Mammary epithelial cell (primary cell): ENCODE measurements around the gene CA5A.

Experiments used
- EZH2 ChIP-seq: IDR thresholded peaks from 2 replicates; pipeline ENCODE4 v1.6.1; 2012; ENCODE audit warnings: low read length, inconsistent platforms, borderline replicate concordance
- TF ChIP-seq, protein P1 (sequence below), 2 donors: IDR thresholded peaks in 1 of 2; conservative IDR thresholded peaks in 1 of 2; 2 replicates each; pipeline ENCODE4 v1.5.1; 2011 to 2012; ENCODE audit warnings: inconsistent platforms in 2 of 2, low read length in 2 of 2, mild to moderate bottlenecking in 2 of 2, control low read depth in 1 of 2, low read depth in 1 of 2; ENCODE audit not compliant: insufficient read depth in 1 of 2; ENCODE audit errors: extremely low read depth in 1 of 2

- no peak for TF ChIP-seq EZH2
- TF ChIP-seq, protein P1, sequence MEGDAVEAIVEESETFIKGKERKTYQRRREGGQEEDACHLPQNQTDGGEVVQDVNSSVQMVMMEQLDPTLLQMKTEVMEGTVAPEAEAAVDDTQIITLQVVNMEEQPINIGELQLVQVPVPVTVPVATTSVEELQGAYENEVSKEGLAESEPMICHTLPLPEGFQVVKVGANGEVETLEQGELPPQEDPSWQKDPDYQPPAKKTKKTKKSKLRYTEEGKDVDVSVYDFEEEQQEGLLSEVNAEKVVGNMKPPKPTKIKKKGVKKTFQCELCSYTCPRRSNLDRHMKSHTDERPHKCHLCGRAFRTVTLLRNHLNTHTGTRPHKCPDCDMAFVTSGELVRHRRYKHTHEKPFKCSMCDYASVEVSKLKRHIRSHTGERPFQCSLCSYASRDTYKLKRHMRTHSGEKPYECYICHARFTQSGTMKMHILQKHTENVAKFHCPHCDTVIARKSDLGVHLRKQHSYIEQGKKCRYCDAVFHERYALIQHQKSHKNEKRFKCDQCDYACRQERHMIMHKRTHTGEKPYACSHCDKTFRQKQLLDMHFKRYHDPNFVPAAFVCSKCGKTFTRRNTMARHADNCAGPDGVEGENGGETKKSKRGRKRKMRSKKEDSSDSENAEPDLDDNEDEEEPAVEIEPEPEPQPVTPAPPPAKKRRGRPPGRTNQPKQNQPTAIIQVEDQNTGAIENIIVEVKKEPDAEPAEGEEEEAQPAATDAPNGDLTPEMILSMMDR (conservative IDR thresholded peaks at IDR 0.05 in 1 of 2, IDR thresholded peaks at IDR 0.05 in 1 of 2; ENCODE audit: extremely low read depth in 1 of 2, insufficient read depth in 1 of 2, low read depth in 1 of 2, low read length in 2 of 2), result no peak
Measured at GRCh38 chr16:87936375-87937230, at the start of gene CA5A.
